Activated CD8-positive, alpha-beta T cell treated with anti-CD3 and anti-CD28 coated beads for 36 hours (primary cell): Measurements from ENCODE around the gene SCRT2. TPM values are rescaled to one million over a fixed set of nuclear protein-coding genes. Genes with fewer than 3 reads are reported as not detected.

ENCODE experiments used
- total RNA-seq, 2 experiments: library from RNA; stranded (reverse); gene quantifications; one replicate each; pipeline ENCODE4 v1.2.3, GENCODE V29; 2021

SCRT2 gene
- total RNA-seq, 2 experiments from 2014 or later: not detected

Other genes starting within 250 kb of the SCRT2 start
- gene TBC1D20, start 213.3 kb downstream of the SCRT2 start, total RNA-seq: 10 to 100 TPM; 22.2 to 23.8 TPM
- gene CSNK2A1, start 132.0 kb downstream of the SCRT2 start, total RNA-seq: 100 to 1,000 TPM; 169 to 174 TPM
- gene TCF15, start 65.5 kb downstream of the SCRT2 start, total RNA-seq: under 1 TPM in 1 of 2 experiments, not detected in 1; 0.23 TPM
- 1 to 10 TPM; 9.4 to 9.8 TPM for gene SRXN1, start 22.6 kb downstream of the SCRT2 start, total RNA-seq
- gene SLC52A3, start 92.7 kb upstream of the SCRT2 start, total RNA-seq: not detected
- 10 to 100 TPM; 20.5 to 23.1 TPM for gene FAM110A, start 157.9 kb upstream of the SCRT2 start, total RNA-seq
- gene ANGPT4, start 240.5 kb upstream of the SCRT2 start, total RNA-seq: not detected